OCI-LY7 (cell line): ENCODE measurements around the gene MAIP1.

ENCODE experiments used
- EZH2phosphoT487 ChIP-seq: fragments of 200-600 bp; sonication (generic); IDR thresholded peaks from 2 replicates; pipeline ENCODE4 v1.6.1; 2018; ENCODE audit warnings: low read depth, borderline replicate concordance, mild to moderate bottlenecking, mixed run types, antibody characterized with exemption, low read length, moderate library complexity, mixed read lengths
- TF ChIP-seq, protein P1 (sequence below): fragments of 200-600 bp; sonication (generic); conservative IDR thresholded peaks from 2 replicates; pipeline ENCODE4 v1.5.1; 2014; ENCODE audit warnings: mild to moderate bottlenecking, antibody characterized with exemption, low read length, moderate library complexity, mixed read lengths

DNA sequence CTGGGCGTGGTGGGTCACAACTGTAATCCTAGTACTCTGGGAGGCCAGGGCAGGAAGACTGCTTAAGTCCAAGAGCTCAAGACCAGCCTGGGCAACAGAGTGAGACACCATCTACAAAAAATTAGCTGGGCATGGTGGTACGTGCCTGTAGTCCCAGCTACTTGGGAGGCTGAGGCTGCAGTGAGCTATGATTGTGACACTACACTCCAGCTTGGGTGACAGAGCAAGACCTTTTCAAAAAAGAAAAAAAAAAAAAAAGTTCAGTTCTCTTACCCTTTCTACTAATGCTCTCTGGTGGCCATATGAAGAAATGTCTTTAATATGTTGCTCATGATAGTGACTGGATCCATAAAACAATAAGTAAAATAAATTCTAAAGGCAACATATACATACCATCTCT is 15.0 kb upstream of the MAIP1 start:
- TF ChIP-seq, protein P1, sequence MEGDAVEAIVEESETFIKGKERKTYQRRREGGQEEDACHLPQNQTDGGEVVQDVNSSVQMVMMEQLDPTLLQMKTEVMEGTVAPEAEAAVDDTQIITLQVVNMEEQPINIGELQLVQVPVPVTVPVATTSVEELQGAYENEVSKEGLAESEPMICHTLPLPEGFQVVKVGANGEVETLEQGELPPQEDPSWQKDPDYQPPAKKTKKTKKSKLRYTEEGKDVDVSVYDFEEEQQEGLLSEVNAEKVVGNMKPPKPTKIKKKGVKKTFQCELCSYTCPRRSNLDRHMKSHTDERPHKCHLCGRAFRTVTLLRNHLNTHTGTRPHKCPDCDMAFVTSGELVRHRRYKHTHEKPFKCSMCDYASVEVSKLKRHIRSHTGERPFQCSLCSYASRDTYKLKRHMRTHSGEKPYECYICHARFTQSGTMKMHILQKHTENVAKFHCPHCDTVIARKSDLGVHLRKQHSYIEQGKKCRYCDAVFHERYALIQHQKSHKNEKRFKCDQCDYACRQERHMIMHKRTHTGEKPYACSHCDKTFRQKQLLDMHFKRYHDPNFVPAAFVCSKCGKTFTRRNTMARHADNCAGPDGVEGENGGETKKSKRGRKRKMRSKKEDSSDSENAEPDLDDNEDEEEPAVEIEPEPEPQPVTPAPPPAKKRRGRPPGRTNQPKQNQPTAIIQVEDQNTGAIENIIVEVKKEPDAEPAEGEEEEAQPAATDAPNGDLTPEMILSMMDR: peak; percentile 74
- no peak for TF ChIP-seq EZH2phosphoT487
